22Rv1 (cell line): ENCODE measurements around the gene UBE2H.

ENCODE experiments used
- CTCF ChIP-seq: fragments of 450-650 bp; IDR thresholded peaks from 2 replicates; pipeline ENCODE4 v1.5.1; 2017; ENCODE audit warnings: mild to moderate bottlenecking
- ZFX ChIP-seq: fragments of 450-650 bp; IDR thresholded peaks from 2 replicates; pipeline ENCODE4 v1.6.1; 2017; ENCODE audit warnings: antibody characterized with exemption, borderline replicate concordance

- no peak for TF ChIP-seq ZFX
- TF ChIP-seq CTCF: no peak
These were observed 75.5 kb downstream of the UBE2H start for GRCh38 chr7:129877146-129877792.
